Brain microvascular endothelial cell (primary cell): ENCODE results near the gene SLC25A17.
A peak's percentile ranks its signal among the peaks of the same experiment; 100 is the strongest.

Experiments used
- DNase-seq: peaks from one replicate; pipeline ENCODE4 v3.0.0-alpha.2; 2020
- H3K27ac ChIP-seq: fragments of 250-450 bp; sonication (Bioruptor Pico); 2 replicates; pipeline ENCODE4 v1.5.1; 2020; ENCODE audit warnings: mild to moderate bottlenecking, moderate library complexity
- H3K27me3 ChIP-seq: fragments of 250-450 bp; sonication (Bioruptor Pico); replicated peaks from 2 replicates; pipeline ENCODE4 v1.5.1; 2020; ENCODE audit warnings: mild to moderate bottlenecking
- H3K36me3 ChIP-seq: fragments of 250-450 bp; sonication (Bioruptor Pico); replicated peaks from 2 replicates; pipeline ENCODE4 v1.5.1; 2020; ENCODE audit warnings: mild to moderate bottlenecking
- H3K4me3 ChIP-seq: 2 replicates; pipeline ENCODE4 v1.5.1; 2011; ENCODE audit warnings: low read depth, mild to moderate bottlenecking, control low read depth, low read length, moderate library complexity
- CTCF ChIP-seq: IDR thresholded peaks from 2 replicates; pipeline ENCODE4 v1.5.1; 2011; ENCODE audit warnings: low read depth, mild to moderate bottlenecking, moderate library complexity, low read length, control low read depth, inconsistent platforms; ENCODE audit errors: missing control alignments
- in situ Hi-C: cut with HindIII; loops from 2 replicates; pipeline ENCODE4 v1.10.0; 2017; ENCODE audit warnings: low sequenced_read_pairs, low pct_ligation_motif_present

SLC25A17 gene

GRCh38 chr22:40758390-40758789 is 60.8 kb downstream of the SLC25A17 start:
- no peak overlapping the region for H3K27ac ChIP-seq
- no peak for DNase-seq
- H3K36me3 ChIP-seq, result no peaks in the 10 kb centered on the region
- no peak overlapping the region for H3K4me3 ChIP-seq
- H3K27me3 ChIP-seq, result no peaks in the 10 kb centered on the region
- no peak for TF ChIP-seq CTCF
- in situ Hi-C loops, result no loop called here

GRCh38 chr22:40757071-40757470 is 62.1 kb downstream of the SLC25A17 start:
- DNase-seq, result peak; percentile 28
- no peak for TF ChIP-seq CTCF
- Histone ChIP-seq H3K36me3 (no peaks in the 10 kb centered on the region), H3K4me3 (no peak overlapping the region), H3K27me3 (no peaks in the 10 kb centered on the region), H3K27ac (no peak overlapping the region)
- in situ Hi-C loops, result no loop called here

- Histone ChIP-seq H3K27ac (no peak overlapping the region), H3K36me3 (no peaks in the 10 kb centered on the region), H3K4me3 (no peak overlapping the region), H3K27me3 (no peaks in the 10 kb centered on the region)
- DNase-seq, result no peak
- in situ Hi-C loops, result no loop called here
- no peak for TF ChIP-seq CTCF
These were observed 66.0 kb downstream of the SLC25A17 start for GRCh38 chr22:40753114-40753513.

GRCh38 chr22:40751250-40751649 is 67.9 kb downstream of the SLC25A17 start:
- no peak for DNase-seq
- Histone ChIP-seq H3K4me3 (no peak overlapping the region), H3K27me3 (peaks cover 2% of the 10 kb centered on the region), H3K27ac (no peak overlapping the region), H3K36me3 (no peaks in the 10 kb centered on the region)
- TF ChIP-seq CTCF, result no peak
- in situ Hi-C loops, result no loop called here

- H3K27ac ChIP-seq, result no peak overlapping the region
- in situ Hi-C loops, result no loop called here
- DNase-seq, result no peak
- TF ChIP-seq CTCF, result no peak
- no peaks in the 10 kb centered on the region for H3K36me3 ChIP-seq
- peaks cover 2% of the 10 kb centered on the region for H3K27me3 ChIP-seq
- H3K4me3 ChIP-seq, result no peak overlapping the region
These were observed 69.3 kb downstream of the SLC25A17 start for GRCh38 chr22:40749829-40750228.

- H3K27me3 ChIP-seq, result peaks cover 2% of the 10 kb centered on the region
- no peaks in the 10 kb centered on the region for H3K36me3 ChIP-seq
- no peak for DNase-seq
- TF ChIP-seq CTCF, result no peak
- H3K27ac ChIP-seq, result no peak overlapping the region
- H3K4me3 ChIP-seq, result no peak overlapping the region
- in situ Hi-C loops, result no loop called here
These were observed 70.5 kb downstream of the SLC25A17 start for GRCh38 chr22:40748388-40749355.
